ENCODE data around the gene FAM20B. TPM values are rescaled to one million over a fixed set of nuclear protein-coding genes. Genes with fewer than 3 reads are reported as not detected.
A peak's percentile ranks its signal among the peaks of the same experiment; 100 is the strongest.

Gene FAM20B
- total and polyA plus RNA-seq, 2 of the 13 experiments (the other 11 are each of a cell fraction or from before 2014, with no cell fraction given) = 13.8 to 26.9 TPM

DNA sequence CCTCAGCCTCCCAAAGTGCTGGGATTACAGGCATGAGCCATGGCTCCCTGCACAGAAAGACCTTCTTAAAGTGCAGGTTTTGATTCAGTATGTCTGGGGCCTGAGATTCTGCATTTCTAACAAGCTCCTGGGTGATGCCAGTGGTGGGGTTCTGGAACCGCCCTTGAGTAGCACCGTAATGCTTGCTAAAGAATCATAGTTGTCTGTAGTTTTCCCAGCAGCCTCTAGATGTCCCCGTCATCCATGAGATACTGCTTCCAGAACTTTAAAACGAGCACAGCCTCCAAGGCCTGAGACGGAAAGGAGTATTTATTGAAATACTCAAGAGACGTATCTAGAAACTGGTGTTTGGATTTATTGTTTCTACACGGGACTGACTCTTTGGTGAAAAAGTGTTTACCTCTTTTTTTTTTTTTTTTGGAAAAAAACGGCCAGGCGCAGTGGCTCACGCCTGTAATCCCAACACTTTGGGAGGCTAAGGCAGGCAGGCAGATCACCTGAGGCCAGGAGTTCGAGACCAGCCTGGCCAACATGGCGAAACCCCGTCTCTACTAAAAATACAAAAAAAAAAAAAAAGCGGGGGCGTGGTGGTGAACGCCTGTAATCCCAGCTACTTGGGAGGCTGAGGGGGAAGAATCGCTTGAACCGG is 53.5 kb downstream of the FAM20B start (continued):
- TF ChIP-seq ZNF501 (CRISPR knock-in tag; IDR thresholded peaks at IDR 0.05) = no peak
- TF ChIP-seq, protein P1, sequence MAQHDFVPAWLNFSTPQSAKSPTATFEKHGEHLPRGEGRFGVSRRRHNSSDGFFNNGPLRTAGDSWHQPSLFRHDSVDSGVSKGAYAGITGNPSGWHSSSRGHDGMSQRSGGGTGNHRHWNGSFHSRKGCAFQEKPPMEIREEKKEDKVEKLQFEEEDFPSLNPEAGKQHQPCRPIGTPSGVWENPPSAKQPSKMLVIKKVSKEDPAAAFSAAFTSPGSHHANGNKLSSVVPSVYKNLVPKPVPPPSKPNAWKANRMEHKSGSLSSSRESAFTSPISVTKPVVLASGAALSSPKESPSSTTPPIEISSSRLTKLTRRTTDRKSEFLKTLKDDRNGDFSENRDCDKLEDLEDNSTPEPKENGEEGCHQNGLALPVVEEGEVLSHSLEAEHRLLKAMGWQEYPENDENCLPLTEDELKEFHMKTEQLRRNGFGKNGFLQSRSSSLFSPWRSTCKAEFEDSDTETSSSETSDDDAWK (CRISPR knock-in tag; IDR thresholded peaks at IDR 0.05) = no peak
- no peak for TF ChIP-seq CEBPB (IDR thresholded peaks at IDR 0.05; ENCODE audit: borderline replicate concordance, low read depth, low read length)
- no peak for TF ChIP-seq AGO2 (optimal IDR thresholded peaks at IDR 0.05; ENCODE audit: low read depth, low read length)
- TF ChIP-seq, protein P2, sequence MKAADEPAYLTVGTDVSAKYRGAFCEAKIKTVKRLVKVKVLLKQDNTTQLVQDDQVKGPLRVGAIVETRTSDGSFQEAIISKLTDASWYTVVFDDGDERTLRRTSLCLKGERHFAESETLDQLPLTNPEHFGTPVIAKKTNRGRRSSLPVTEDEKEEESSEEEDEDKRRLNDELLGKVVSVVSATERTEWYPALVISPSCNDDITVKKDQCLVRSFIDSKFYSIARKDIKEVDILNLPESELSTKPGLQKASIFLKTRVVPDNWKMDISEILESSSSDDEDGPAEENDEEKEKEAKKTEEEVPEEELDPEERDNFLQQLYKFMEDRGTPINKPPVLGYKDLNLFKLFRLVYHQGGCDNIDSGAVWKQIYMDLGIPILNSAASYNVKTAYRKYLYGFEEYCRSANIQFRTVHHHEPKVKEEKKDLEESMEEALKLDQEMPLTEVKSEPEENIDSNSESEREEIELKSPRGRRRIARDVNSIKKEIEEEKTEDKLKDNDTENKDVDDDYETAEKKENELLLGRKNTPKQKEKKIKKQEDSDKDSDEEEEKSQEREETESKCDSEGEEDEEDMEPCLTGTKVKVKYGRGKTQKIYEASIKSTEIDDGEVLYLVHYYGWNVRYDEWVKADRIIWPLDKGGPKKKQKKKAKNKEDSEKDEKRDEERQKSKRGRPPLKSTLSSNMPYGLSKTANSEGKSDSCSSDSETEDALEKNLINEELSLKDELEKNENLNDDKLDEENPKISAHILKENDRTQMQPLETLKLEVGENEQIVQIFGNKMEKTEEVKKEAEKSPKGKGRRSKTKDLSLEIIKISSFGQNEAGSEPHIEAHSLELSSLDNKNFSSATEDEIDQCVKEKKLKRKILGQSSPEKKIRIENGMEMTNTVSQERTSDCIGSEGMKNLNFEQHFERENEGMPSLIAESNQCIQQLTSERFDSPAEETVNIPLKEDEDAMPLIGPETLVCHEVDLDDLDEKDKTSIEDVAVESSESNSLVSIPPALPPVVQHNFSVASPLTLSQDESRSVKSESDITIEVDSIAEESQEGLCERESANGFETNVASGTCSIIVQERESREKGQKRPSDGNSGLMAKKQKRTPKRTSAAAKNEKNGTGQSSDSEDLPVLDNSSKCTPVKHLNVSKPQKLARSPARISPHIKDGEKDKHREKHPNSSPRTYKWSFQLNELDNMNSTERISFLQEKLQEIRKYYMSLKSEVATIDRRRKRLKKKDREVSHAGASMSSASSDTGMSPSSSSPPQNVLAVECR (CRISPR knock-in tag; IDR thresholded peaks at IDR 0.05; ENCODE audit: borderline replicate concordance) = peak; percentile 19; the same call in 1 of the 2 replicates
- no peak for TF ChIP-seq ZFP41 (CRISPR knock-in tag; IDR thresholded peaks at IDR 0.05; ENCODE audit: borderline replicate concordance)
- peak; percentile 80 for TF ChIP-seq SMC3 (IDR thresholded peaks at IDR 0.05; ENCODE audit: low read length)
- no peak for TF ChIP-seq GATAD1 (CRISPR knock-in tag; IDR thresholded peaks at IDR 0.05)
- TF ChIP-seq, protein P3, sequence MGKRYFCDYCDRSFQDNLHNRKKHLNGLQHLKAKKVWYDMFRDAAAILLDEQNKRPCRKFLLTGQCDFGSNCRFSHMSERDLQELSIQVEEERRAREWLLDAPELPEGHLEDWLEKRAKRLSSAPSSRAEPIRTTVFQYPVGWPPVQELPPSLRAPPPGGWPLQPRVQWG (CRISPR knock-in tag; IDR thresholded peaks at IDR 0.05; ENCODE audit: borderline replicate concordance, low read depth) = no peak
- TF ChIP-seq ZNF230 (CRISPR knock-in tag; IDR thresholded peaks at IDR 0.05) = no peak
- no peak for TF ChIP-seq SOX6 (IDR thresholded peaks at IDR 0.05)
- TF ChIP-seq SOX6 (CRISPR knock-in tag; IDR thresholded peaks at IDR 0.05) = no peak
- TF ChIP-seq ZNF83 (CRISPR knock-in tag; IDR thresholded peaks at IDR 0.05; ENCODE audit: borderline replicate concordance) = no peak
- TF ChIP-seq PPARG (CRISPR knock-in tag; conservative IDR thresholded peaks at IDR 0.05) = 0 out of 2 replicates have a peak, but pooled peaks have one; percentile 22
- TF ChIP-seq, protein P4, sequence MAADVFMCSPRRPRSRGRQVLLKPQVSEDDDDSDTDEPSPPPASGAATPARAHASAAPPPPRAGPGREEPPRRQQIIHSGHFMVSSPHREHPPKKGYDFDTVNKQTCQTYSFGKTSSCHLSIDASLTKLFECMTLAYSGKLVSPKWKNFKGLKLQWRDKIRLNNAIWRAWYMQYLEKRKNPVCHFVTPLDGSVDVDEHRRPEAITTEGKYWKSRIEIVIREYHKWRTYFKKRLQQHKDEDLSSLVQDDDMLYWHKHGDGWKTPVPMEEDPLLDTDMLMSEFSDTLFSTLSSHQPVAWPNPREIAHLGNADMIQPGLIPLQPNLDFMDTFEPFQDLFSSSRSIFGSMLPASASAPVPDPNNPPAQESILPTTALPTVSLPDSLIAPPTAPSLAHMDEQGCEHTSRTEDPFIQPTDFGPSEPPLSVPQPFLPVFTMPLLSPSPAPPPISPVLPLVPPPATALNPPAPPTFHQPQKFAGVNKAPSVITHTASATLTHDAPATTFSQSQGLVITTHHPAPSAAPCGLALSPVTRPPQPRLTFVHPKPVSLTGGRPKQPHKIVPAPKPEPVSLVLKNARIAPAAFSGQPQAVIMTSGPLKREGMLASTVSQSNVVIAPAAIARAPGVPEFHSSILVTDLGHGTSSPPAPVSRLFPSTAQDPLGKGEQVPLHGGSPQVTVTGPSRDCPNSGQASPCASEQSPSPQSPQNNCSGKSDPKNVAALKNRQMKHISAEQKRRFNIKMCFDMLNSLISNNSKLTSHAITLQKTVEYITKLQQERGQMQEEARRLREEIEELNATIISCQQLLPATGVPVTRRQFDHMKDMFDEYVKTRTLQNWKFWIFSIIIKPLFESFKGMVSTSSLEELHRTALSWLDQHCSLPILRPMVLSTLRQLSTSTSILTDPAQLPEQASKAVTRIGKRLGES (CRISPR knock-in tag; IDR thresholded peaks at IDR 0.05; ENCODE audit: borderline replicate concordance) = no peak
